Measurements from ENCODE around the gene TNK1.

GRCh38 chr17:7426203-7426863, 45.4 kb downstream of the TNK1 start:
- TF ChIP-seq GATA2 (IDR thresholded peaks at IDR 0.05; ENCODE audit: low read depth, low read length) (no peak), GATA3 (IDR thresholded peaks at IDR 0.05; ENCODE audit: low read depth, low read length) (no peak)

Measured in SH-SY5Y (cell line).